Inflammatory macrophage (primary cell): ENCODE measurements around the gene SPEN.

Source experiments
- DNase-seq, 2 donors: peaks; one replicate each; pipeline ENCODE4 v3.0.0-alpha.2; 2020 to 2022

Gene SPEN

GRCh38 chr1:15948595-15949452 lies 101.3 kb downstream of the SPEN start:
- DNase-seq: peak; percentile 55 to 57

GRCh38 chr1:15949453-15950245 lies 102.1 kb downstream of the SPEN start:
- DNase-seq: peak; percentile 88 to 90

GRCh38 chr1:15950302-15950701 lies 102.8 kb downstream of the SPEN start:
- DNase-seq: no peak

GRCh38 chr1:15950763-15951295 lies 103.3 kb downstream of the SPEN start:
- peak in 1 of 2 donors; percentile 26 for DNase-seq

GRCh38 chr1:15951341-15952153 lies 104.0 kb downstream of the SPEN start:
- DNase-seq: no peak

GRCh38 chr1:15952317-15953258 lies 105.1 kb downstream of the SPEN start:
- peak; percentile 44 to 70 for DNase-seq

- DNase-seq: no peak
These were observed 105.8 kb downstream of the SPEN start for GRCh38 chr1:15953294-15953771.

- no peak for DNase-seq
These were observed 106.3 kb downstream of the SPEN start for GRCh38 chr1:15953791-15954241.

GRCh38 chr1:15954316-15954715 lies 106.8 kb downstream of the SPEN start:
- no peak for DNase-seq

- no peak for DNase-seq
These were observed 108.0 kb downstream of the SPEN start for GRCh38 chr1:15955552-15955951.

GRCh38 chr1:15956150-15956549 lies 108.6 kb downstream of the SPEN start:
- no peak for DNase-seq

- DNase-seq: no peak
These were observed 110.0 kb downstream of the SPEN start for GRCh38 chr1:15957221-15958095.

- no peak for DNase-seq
These were observed 110.6 kb downstream of the SPEN start for GRCh38 chr1:15958111-15958510.

- DNase-seq: no peak
These were observed 111.3 kb downstream of the SPEN start for GRCh38 chr1:15958793-15959192.

GRCh38 chr1:15959424-15959823 lies 111.9 kb downstream of the SPEN start:
- no peak for DNase-seq

- no peak for DNase-seq
These were observed 112.4 kb downstream of the SPEN start for GRCh38 chr1:15959827-15960446.

GRCh38 chr1:15960808-15961207 lies 113.3 kb downstream of the SPEN start:
- no peak for DNase-seq

- no peak for DNase-seq
These were observed 114.0 kb downstream of the SPEN start for GRCh38 chr1:15961492-15961891.

- DNase-seq: no peak
These were observed 114.7 kb downstream of the SPEN start for GRCh38 chr1:15962176-15962575.
